GM18868 (cell line): Measurements from ENCODE around the gene ME3.
"Not testable (repeated sequence)": the region's sequence is repeated elsewhere in the genome, so short reads cannot be mapped to it uniquely, and the experiment has no call there.

Source experiments
- ATAC-seq: cut with Tn5 transposase; IDR thresholded peaks from one replicate; pipeline ENCODE4 v1.9.1; 2021; ENCODE audit warnings: mild to moderate bottlenecking, moderate library complexity; ENCODE audit not compliant: unreplicated experiment

ME3 gene

GRCh38 chr11:86444981-86445380 lies 227.4 kb downstream of the ME3 start:
- peak; percentile 39 for ATAC-seq

- peak; percentile 36 for ATAC-seq
Observed at GRCh38 chr11:86443415-86443814, 229.0 kb downstream of the ME3 start.

- ATAC-seq: no peak
Observed at GRCh38 chr11:86442827-86443226, 229.6 kb downstream of the ME3 start.

GRCh38 chr11:86442420-86442819 lies 230.0 kb downstream of the ME3 start:
- ATAC-seq: no peak

GRCh38 chr11:86440843-86441242 lies 231.6 kb downstream of the ME3 start:
- ATAC-seq: no peak

GRCh38 chr11:86440305-86440716 lies 232.1 kb downstream of the ME3 start:
- ATAC-seq: no peak

GRCh38 chr11:86438685-86439084 lies 233.7 kb downstream of the ME3 start:
- no peak for ATAC-seq

GRCh38 chr11:86435711-86436110 lies 236.7 kb downstream of the ME3 start:
- ATAC-seq: no peak

GRCh38 chr11:86433361-86434095 lies 238.9 kb downstream of the ME3 start:
- ATAC-seq: not testable (repeated sequence)

- no peak for ATAC-seq
Observed at GRCh38 chr11:86431258-86431657, 241.2 kb downstream of the ME3 start.

GRCh38 chr11:86427441-86427840 lies 245.0 kb downstream of the ME3 start:
- ATAC-seq: no peak

- not testable (repeated sequence) for ATAC-seq
Observed at GRCh38 chr11:86423488-86423887, 248.9 kb downstream of the ME3 start.

- no peak for ATAC-seq
Observed at GRCh38 chr11:86422371-86422770, 250.0 kb downstream of the ME3 start.

- no peak for ATAC-seq
Observed at GRCh38 chr11:86421946-86422345, 250.5 kb downstream of the ME3 start.

GRCh38 chr11:86418917-86419316 lies 253.5 kb downstream of the ME3 start:
- ATAC-seq: peak; percentile 45

- ATAC-seq: no peak
Observed at GRCh38 chr11:86418513-86418912, 253.9 kb downstream of the ME3 start.

GRCh38 chr11:86418106-86418505 lies 254.3 kb downstream of the ME3 start:
- ATAC-seq: no peak

GRCh38 chr11:86416951-86417350 lies 255.5 kb downstream of the ME3 start:
- ATAC-seq: not testable (repeated sequence)

- ATAC-seq: no peak
Observed at GRCh38 chr11:86416494-86416893, 255.9 kb downstream of the ME3 start.

GRCh38 chr11:86415026-86415425 lies 257.4 kb downstream of the ME3 start:
- no peak for ATAC-seq

GRCh38 chr11:86414032-86414431 lies 258.4 kb downstream of the ME3 start:
- no peak for ATAC-seq

GRCh38 chr11:86408845-86409244 lies 263.6 kb downstream of the ME3 start:
- no peak for ATAC-seq

GRCh38 chr11:86403458-86403857 lies 269.0 kb downstream of the ME3 start:
- ATAC-seq: no peak
